Stimulated activated CD4-positive, alpha-beta T cell treated with anti-CD3 and anti-CD28 coated beads, Interleukin-12 subunit alpha, Interleukin-12 subunit beta, amount 100 ng/mL, for 4 hours (primary cell): ENCODE data around the gene BPHL.
"Not testable (repeated sequence)": the region's sequence is repeated elsewhere in the genome, so short reads cannot be mapped to it uniquely, and the experiment has no call there.

Source experiments
- DNase-seq: peaks from one replicate; pipeline ENCODE4 v3.0.0-alpha.2; 2020

Gene BPHL

DNA sequence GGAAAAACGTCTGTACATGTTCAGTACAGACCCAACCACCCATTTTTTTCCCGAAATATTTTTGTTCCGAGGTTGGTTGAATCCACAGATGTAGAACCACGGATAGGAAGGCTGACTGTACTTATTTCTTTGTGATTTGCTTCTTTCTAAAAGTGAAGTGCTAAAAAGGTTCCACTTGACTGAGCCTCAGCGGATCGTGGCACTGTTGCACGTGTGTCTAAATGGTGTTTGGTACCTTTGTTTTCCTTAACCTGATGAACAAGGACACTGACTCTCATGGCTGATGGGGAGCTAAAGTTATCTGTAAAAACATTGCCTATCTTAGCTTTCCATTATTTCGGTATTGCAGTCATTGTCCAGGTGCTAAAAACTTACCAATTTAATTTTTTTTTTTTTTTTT lies 6.2 kb downstream of the BPHL start:
- DNase-seq: no peak

DNA sequence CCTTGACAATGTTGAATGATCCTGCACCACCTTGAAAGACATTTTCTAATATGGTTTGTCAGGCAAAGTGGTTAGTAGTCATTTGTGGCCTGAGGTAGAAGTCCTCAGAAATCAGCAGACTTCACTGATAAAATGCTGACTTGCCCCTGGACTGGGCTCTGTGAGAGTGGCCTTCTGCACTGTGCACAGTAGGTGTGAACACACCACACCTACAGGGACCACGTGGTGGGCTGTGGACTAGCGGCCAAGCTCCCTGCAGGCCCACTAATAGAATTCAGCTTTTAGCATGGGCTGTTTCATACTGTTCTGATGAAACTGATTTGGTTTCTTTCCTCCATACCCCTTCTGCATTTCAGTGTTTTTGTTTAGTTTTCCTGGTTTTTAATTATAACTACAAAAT lies 7.3 kb downstream of the BPHL start:
- DNase-seq: no peak

DNA sequence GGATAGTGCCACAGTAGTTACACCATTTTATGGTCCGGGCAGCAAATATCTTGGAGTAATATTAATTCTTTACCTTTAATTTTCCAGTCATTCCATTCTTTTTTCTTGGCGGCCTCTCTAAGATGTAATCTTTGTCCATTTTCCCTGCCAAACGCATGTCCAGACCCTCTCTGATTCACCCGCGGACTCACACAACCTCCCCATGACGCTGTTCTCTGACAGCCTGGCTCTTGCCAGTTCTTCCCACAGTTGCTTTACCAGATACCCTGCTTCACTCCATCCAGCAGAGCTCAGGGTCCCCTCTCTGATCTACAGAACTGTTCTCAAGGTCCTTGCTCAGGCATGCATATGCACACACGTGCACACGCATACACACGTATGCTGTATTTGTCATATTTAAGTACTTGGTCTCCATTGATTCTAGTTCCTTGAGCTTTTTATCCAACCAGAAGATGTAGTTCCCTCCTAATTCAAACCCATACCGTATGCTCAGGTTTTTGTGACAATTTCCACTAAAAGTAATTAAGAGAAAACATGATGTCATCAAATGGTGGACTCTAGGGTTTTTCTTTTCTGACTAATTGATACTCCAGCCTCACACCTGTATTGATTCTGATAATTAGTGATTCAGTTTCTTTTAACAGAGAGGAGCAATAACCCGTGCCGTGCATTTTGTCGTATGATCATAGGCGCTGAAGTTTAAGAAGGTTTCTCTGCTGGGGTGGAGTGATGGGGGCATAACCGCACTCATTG lies 10.0 kb downstream of the BPHL start:
- no peak for DNase-seq

DNA sequence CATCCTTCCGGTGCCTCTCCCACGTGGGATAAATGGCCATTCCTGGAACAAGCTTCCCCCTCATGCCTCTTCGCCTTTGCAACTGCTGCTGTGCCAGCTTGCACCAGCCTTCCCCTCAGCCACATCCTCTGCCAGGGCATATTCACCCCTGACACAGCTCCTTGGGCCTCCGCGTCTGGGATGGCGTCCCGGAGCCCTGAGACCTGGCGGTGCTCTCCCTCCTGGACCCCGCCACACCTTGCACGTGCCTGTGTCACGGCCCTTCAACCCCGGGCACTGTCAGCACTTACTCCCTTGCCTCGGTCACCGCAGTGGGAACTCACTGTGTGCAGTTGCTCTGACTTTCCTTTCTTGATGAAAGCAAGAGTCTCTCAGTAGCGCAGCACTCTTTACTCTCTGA lies 13.2 kb downstream of the BPHL start:
- DNase-seq: no peak

DNA sequence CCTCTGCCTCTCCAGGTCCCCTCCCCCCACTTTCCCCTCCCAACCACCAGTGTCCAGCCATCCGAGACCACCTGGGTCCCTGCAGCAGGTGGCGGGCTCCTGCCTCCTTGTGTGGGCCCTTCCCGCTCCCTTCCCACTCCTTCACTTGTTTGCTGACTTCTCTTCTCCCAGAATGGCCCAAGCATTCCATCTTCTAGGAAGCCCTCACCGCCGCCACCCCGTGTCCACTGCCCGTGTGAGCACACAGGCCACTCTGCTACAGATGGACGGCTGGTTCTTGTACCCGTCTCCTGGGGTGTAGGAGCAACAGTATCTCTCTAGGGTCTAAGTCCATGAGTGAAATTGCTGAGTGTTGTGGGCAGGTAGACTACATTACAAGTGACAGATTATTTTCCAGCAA lies 15.0 kb downstream of the BPHL start:
- DNase-seq: no peak

DNA sequence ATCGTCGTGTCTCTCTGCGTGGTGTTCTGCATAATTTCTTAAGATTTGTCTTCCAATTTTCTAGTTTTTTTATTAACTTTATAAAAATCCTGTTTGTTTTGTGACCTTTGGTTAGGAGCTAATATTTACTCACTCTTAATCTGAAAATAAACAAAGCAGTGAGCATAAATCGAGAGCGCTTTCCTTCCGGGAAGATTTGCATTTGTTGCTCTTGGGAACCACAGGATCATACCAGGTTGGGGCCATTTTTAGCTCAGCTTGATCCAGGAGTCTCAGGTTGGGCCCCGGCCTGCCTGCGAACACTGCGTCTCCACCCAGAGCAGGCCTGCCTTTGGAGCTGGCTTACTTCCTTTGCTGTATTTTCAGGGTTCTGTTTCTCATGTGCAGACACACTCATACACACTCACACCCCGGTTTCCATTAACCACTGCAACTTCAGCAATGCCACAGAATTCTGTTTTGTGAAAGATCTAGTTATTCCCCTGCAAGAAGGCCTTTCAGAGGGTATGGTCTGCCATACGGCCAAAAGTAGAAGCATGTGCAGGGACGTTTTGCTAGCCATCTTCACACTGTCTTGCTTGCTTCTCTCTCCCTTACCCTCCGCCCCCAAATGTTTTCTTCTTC lies 17.3 kb downstream of the BPHL start:
- DNase-seq: no peak

DNA sequence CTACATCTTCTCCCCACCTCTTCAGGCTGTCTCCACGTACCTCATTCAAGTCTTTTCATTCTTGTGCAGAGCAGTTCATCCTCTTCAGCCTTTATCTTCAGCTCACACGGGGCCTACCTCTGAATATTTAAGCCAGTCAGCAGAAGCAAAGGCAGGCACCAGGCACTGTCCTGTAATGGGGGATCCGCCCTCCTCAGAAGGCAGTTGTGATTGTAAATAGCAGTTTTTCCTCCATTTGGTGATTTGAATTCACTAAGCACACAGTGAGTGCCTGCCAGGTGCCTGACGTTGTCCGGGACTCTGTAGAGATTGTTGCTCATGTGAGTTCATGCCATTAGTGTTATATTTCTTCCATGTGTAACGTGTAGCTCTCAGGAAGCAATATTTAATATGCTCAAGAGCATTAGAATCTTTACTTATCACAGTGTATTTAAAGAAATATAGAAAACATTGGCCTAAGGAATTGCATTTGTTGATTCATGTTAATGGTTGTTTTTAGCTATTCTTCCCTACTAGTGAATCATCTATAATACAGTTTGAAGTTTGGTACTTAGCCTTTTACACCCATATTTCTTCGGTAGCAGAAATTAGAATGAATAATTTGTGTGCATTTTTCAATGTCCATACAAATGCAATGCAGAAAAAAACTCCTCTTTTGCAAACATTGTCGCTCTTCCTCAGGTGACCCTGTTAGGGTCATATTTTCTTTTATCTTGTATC lies 17.9 kb downstream of the BPHL start:
- DNase-seq: no peak

DNA sequence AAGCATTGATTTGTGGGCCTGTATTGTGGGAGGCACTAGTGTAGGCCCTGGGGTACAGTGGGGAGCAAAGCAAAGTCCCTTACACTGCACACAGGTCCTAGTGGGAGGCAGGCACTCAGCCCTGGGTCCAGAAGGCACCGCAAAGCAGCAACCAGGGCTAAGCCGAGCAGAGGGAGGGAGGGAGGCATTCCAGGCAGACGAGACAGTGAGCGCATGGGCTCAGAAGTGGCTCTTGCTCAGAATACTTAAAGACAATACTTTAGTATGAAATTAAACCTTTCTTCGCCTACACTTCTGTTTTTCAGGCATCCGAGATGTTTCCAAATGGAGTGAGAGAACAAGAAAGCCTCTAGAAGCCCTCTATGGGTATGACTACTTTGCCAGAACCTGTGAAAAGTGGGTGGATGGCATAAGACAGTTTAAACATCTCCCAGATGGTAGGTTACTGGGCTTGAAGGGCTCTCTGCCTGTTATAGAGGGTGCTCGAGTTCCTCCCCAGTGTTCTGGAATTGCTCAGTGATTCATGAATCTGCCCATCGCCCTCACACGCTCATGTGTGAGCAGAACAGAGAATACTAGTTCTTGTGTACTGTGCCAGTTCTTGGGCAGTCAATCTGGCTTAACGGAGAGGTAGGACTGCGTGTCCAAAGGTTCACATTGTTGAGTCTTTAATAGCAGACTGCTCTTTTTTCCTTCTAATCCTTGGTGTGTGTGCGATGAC lies 18.7 kb downstream of the BPHL start:
- DNase-seq: no peak

DNA sequence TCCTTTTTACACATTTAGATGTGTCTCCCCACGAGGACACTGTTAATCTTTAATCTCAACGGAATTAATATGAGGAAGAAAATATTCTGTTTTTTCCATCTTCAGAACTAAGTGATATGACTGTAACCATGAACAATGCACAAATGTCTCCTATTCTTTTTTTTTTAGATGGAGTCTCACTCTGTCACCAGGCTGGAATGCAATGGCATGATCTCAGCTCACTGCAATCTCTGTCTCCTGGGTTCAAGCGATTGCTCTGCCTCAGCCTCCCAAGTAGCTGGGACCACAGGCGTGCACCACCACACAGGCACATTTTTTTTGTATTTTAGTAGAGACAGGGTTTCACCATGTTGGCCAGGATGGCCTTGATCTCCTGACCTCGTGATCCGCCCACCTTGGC lies 19.4 kb downstream of the BPHL start:
- not testable (repeated sequence) for DNase-seq

DNA sequence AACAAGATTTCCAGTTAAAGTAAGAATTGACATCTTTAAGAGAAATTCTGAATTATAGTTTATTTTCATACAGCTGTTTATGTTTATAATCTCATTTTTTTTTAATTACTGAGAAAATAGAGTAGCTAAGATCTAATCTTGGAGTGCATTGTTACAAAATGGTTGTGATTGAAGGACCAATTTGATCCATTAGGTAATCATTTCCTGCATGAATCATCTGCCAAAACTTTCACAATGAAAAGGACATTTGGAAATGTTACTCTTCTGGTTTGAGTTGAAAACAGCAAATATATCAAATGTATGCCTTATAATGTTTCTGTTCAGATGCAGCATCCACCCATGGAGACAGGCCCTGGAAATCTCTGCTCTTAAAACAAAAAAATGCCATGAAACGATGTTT lies 19.8 kb downstream of the BPHL start:
- no peak for DNase-seq

DNA sequence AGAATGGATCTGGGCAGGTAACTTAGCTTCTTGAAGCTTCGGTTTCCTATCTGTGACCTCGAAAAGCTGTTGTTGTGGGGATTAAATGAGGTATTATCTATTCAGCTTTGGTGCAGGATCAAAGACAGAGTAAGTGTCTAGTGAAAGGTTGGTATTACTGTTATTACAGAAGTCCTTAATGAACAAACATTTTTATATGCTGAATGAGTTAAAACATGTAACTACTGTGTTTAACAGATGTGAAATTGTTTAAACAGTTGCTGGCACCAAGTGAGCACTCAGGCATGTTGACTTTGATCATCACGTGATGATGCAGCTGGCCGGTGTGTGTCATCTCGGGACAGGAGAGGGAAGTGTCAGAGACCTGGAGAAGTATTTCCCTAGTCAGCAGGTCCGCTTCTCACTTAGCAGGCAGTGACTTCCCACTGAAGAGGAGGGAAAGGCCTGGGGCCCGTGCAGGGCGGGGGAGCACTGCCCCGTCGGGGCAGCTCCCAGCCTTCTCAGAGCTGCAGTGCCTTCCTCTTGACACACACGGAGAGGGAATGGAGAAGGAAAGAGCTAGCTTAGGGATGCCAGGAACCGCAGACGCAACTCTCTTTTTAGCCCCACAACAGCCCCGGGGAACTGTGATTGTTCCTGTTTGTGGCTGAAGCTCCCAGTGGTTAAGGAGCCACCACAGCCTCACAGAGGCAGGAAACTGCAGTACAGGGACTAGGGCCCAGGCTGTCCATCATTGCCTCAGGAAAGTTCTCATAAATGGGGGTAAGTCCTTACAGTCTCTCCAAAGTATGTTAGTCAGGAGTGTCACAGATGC lies 20.8 kb downstream of the BPHL start:
- DNase-seq: no peak

DNA sequence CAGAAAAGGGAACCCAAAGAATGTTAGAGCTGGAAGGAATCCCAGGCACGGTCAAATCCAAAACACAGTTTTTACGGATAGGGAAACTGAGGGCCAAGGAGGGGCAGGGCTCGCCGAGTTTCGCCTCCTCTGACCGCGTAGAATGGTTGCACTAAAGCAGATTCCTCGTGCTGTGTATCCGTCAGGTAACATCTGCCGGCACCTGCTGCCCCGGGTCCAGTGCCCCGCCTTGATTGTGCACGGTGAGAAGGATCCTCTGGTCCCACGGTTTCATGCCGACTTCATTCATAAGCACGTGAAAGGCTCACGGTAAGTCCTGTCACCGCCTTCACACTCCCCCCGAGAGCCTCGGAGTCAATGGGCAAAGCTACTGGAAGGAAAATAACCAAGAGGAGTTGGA lies 21.7 kb downstream of the BPHL start:
- no peak for DNase-seq

DNA sequence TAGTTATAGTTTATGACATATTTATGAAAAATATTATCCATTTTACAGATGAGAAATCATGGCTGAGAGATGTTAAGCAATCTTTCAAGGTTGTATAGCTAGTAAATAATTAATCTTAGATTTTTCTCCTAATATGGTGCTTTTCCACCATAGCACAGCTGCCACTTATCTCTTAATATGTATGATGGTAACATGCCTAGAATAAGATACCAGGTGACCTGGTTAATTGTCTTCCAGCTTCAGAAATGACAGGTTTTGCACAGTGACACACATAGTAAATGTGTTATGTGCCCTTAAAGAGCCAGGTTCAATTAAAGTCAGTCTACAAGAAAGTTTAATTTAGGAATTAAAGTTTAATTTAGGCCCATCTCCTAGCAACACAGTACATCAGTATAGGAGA lies 24.0 kb downstream of the BPHL start:
- DNase-seq: no peak

DNA sequence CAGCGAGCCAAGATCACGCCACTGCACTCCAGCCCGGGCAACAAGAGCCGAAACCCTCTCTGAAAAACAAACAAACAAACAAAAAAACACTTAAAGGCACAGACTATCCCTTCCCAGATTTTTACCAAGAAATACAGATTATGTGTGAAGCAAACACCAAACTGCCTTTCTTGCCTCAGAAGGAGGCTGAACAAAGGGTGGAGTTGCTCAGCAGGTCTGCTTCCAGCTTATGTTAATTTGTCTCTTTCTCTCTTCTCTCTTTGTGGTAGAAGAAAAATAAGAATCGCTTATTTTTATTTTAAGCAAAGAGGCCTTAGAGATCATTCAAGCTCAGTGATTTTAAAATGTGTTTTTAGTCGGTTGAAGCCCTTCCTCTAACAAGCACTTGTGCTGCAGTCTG lies 24.6 kb downstream of the BPHL start:
- no peak for DNase-seq

DNA sequence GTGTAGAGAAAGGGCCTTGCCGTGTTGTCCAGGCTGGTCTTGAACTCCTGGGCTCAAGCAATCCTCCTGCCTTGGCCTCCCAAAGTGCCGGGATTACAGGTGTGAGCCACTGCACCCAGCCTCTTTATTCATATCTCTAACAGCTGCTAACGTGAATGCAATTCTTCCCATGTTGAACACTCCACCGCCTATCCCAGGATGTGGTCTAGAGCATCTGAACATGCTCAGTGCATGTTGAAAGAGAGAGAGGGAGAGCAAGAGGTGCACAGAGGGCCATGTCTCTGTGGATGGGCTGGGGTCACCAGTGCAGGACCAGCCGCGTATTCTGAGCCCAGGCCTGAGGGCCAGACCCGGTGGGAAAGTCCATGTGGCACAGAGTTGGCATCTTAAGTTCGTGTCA lies 26.1 kb downstream of the BPHL start:
- no peak for DNase-seq

DNA sequence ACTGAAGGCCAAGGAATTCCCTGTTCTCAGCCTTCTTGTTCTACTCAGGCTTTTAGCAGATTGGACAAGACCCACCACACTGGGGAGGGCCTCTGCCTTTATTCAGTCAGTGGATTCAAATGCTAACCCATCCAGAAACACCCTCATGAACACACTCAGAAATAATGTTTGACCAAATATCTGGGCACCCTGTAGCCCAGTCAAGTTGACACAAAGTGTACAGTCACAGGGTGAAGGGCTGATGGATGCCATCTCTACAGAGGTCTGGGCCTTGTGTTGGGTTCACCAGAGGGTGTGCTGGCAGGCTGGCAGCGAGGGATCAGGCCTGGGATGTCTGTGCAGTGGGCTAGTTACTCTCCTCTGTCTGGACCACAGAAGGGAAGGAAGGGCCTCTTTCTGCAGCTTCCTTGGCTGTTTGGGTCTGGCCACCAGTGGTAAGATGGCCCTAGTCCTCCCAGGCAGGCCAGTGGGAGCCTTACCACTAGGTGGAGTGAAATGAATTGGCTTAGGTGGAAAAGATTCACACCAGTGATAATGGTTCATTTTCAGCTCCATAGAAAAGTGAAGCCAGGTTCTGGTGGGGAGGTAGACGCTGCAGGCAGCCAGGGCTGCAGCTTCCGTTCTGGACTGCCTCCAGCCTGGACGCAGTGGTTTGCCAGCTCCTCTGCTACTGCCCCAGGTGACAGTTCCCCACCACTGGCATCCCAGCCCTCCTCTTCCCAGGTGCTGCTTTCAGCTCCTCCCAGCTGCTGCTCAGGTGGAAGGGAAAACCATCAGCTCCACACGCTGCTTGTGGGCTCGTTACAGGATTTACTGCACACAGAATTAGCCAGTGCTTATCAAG lies 29.6 kb downstream of the BPHL start:
- no peak for DNase-seq

DNA sequence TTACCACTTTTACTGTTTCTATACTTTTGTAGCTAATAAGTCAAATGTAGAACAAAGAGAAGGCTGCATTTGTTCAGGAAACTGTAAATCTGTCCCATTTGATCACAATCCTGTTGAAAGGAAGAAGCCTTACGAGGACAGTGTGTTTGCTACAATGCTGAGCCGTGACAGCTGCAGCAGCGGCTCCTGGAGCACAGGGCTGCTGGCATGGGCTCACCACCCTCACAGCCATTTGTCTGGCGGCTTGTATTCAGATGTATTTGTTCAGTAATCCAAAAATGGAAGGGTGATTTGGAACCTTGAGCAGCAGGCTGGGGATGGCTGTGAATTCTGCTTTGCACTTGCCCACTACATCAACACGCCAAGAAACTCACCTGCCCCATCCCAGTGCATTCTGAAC lies 33.2 kb downstream of the BPHL start:
- no peak for DNase-seq

DNA sequence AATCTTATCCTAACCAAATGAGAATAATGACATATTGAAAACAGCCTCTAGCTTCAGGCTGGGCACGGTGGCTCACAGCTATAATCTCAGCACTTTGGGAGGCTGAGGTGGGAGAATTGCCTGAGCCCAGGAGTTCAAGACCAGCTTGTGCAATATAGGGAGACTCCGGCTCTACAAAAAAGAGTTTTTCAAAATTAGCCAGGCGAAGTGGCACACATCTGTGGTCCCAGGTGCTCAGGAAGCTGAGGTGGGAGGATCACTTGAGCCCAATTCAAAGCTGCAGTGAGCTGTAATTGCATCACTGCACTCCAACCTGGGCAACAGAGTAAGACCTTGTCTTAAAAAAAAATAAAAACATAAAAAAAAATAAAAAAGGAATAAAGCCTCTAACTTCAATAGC lies 34.2 kb downstream of the BPHL start:
- DNase-seq: no peak

DNA sequence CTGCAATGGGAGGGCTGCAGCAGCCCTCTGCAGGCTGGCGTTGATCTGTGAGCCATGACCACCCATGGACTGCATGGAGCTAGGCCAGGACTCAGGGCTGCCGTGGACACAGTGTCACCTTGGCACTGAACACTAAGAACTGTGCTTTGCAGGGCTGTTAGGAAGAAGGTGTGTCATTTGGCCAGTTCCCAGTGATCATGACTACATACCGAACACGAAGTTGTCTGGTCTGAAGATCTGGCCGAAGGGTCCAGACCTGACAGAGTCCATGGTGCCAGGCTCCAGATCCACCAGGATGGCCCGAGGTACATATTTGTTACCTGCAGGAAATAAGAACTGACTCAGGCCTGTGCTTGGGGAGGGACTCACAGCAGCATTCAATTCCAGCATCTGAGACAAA lies 36.9 kb downstream of the BPHL start:
- not testable (repeated sequence) for DNase-seq

DNA sequence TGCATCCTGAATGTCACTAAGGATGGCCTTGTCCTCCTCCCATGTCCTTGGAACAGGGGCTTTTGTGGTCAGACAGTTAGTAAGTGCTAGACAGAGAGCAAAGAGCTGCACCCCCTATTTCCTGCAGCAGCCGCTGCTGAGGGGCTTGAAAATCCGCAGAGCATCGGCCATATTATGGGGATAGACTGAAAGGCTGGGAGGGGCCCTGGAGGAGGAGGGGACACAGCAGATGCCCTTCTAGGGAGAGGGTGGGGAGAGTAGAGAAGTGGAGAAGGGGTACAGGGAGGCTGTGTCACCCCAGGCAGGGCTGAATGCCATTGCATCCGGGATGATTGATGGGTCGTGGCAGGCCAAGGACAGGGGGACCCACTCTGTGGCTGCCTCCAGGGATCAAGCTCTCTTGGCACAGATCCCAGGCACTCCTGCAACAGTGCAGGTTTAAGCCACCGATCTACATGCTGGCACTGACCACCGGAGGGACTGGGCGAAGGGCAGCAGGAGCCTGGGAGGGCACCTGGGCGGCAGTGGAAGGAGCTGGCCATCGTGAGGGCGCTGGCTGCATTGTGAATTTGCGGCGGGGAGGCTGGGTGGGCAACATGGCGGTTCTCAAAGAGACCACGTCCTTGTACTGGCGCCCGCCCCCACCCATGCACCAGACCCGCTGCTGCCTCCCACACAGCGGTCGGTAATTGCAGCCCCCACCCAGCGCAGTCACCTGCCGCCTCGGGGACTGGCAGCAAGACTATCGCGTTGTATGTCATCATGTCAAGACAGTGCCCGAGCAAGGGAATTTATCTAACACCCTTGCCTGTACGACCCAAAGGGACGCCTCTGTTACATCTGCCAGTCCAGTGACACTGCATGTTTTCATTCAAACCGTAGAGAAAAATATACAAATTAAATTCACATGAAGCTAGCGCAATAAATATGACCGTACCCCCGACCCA lies 37.9 kb downstream of the BPHL start:
- peak; percentile 19 for DNase-seq
